Esophagus squamous epithelium (tissue), 4 donors: Measurements from ENCODE around the gene PKD2L2.

Experiments
- POLR2A ChIP-seq, 4 donors: fragments of 450-650 bp; IDR thresholded peaks; one replicate each; pipeline ENCODE4 v1.6.1; 2017; ENCODE audit warnings: antibody characterized with exemption in 4 of 4, mild to moderate bottlenecking in 4 of 4, moderate library complexity in 3 of 4
- TF ChIP-seq, protein P1 (sequence below), 6 experiments: fragments of 450-650 bp in 4 of 6; fragments of 200-600 bp in 2 of 6; sonication (generic) in 2 of 6; IDR thresholded peaks; one replicate each; pipeline ENCODE4 v1.5.1; 2016 to 2019; ENCODE audit warnings: antibody characterized with exemption in 6 of 6, mild to moderate bottlenecking in 4 of 6, moderate library complexity in 4 of 6

DNA sequence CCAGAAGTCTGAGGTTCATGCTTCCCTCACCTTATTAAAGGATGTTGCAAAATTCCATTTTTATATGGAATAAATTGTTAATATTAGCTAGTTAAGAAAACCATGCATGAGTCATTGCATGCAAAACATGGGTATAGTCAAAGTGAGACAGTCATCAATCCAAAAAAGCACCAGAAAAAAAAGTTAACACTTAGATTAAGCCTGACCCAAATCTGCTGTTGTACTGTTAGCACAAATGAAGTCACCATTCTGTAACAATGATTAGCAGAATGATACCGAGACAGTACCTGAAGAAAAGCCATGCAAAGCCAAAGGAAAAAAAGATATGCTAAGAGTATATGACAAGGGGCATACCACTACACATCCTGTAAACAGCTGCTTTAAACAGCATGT, 49.5 kb downstream of the PKD2L2 start:
- TF ChIP-seq, protein P1, sequence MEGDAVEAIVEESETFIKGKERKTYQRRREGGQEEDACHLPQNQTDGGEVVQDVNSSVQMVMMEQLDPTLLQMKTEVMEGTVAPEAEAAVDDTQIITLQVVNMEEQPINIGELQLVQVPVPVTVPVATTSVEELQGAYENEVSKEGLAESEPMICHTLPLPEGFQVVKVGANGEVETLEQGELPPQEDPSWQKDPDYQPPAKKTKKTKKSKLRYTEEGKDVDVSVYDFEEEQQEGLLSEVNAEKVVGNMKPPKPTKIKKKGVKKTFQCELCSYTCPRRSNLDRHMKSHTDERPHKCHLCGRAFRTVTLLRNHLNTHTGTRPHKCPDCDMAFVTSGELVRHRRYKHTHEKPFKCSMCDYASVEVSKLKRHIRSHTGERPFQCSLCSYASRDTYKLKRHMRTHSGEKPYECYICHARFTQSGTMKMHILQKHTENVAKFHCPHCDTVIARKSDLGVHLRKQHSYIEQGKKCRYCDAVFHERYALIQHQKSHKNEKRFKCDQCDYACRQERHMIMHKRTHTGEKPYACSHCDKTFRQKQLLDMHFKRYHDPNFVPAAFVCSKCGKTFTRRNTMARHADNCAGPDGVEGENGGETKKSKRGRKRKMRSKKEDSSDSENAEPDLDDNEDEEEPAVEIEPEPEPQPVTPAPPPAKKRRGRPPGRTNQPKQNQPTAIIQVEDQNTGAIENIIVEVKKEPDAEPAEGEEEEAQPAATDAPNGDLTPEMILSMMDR (IDR thresholded peaks at IDR 0.05), result no peak
- TF ChIP-seq POLR2A (IDR thresholded peaks at IDR 0.05), result no peak
